Spinal cord (tissue), 10 donors: ENCODE results near the gene FLNB. TPM values are rescaled to one million over a fixed set of nuclear protein-coding genes. Genes with fewer than 3 reads are reported as not detected.

Source experiments
- DNase-seq, 6 donors: peaks; one replicate each; pipeline versions ENCODE4 v3.0.0 to v3.0.0-alpha.2; 2013 to 2015; ENCODE audit warnings: low spot score in 6 of 6, low read depth in 4 of 6
- H3K27ac ChIP-seq: one replicate; pipeline ENCODE4 v1.5.1; 2013; ENCODE audit warnings: low read depth, low read length, control low read depth
- H3K27me3 ChIP-seq: one replicate; pipeline ENCODE4 v1.6.1; 2013; ENCODE audit warnings: low read length; ENCODE audit not compliant: control insufficient read depth, insufficient read depth
- H3K36me3 ChIP-seq: one replicate; pipeline ENCODE4 v1.6.1; 2013; ENCODE audit warnings: low read length; ENCODE audit not compliant: control insufficient read depth, insufficient read depth
- H3K4me1 ChIP-seq: one replicate; pipeline ENCODE4 v1.6.1; 2013; ENCODE audit warnings: low read length; ENCODE audit not compliant: control insufficient read depth, insufficient read depth
- H3K4me3 ChIP-seq: one replicate; pipeline ENCODE4 v1.5.1; 2013; ENCODE audit warnings: low read depth, low read length, control low read depth
- H3K9me3 ChIP-seq: one replicate; pipeline ENCODE4 v1.6.1; 2013; ENCODE audit warnings: low read length; ENCODE audit not compliant: control insufficient read depth, insufficient read depth
- WGBS: methylation state at CpG from one replicate; pipeline ENCODE4 v1.1.5; 2013; ENCODE audit warnings: missing lambda C conversion rate; ENCODE audit not compliant: insufficient coverage; 5-methylcytosine and 5-hydroxymethylcytosine counted together
- polyA plus RNA-seq, 2 donors: library from polyadenylated mRNA; unstranded; fragments of 120-200 nt; gene quantifications; one replicate each; pipeline ENCODE4 v1.2.1, GENCODE V29; 2013; ENCODE audit not compliant: insufficient read length in 2 of 2
- total RNA-seq, 2 donors: library from RNA; depleted of rRNA in 1 of 2; stranded (reverse); fragments of 120-200 nt in 1 of 2; fragments of >200 nt in 1 of 2; gene quantifications; one replicate each; pipeline versions ENCODE4 v1.2.3 to v1.2.4, GENCODE V29; 2013 to 2014
- donor health status: healthy.

FLNB gene
- total and polyA plus RNA-seq, 4 donors: 46.1 to 251 (median 74.7) TPM

- peak overlapping the region; percentile 47 for H3K27ac ChIP-seq
Observed at GRCh38 chr3:58009026-58009748, 965 bp downstream of the FLNB start.

GRCh38 chr3:58009749-58010535 lies 1.7 kb downstream of the FLNB start:
- no peak for DNase-seq
- H3K27ac ChIP-seq: peak overlapping the region; percentile 47
- no peaks in the 10 kb centered on the region for H3K27me3 ChIP-seq
- peak overlapping the region; percentile 98 for H3K4me3 ChIP-seq
- H3K9me3 ChIP-seq: no peaks in the 10 kb centered on the region
- peaks cover 46% of the 10 kb centered on the region for H3K4me1 ChIP-seq
- H3K36me3 ChIP-seq: no peaks in the 10 kb centered on the region
- WGBS: 75% methylated on average over 5 of the region's 6 CpGs

More at GRCh38 chr3:58009026-58009748, 965 bp downstream of the FLNB start:
- H3K4me1 ChIP-seq: peaks cover 41% of the 10 kb centered on the region
- H3K9me3 ChIP-seq: no peaks in the 10 kb centered on the region
- H3K36me3 ChIP-seq: no peaks in the 10 kb centered on the region
- peak overlapping the region; percentile 98 for H3K4me3 ChIP-seq
- DNase-seq: peak in 1 of 6 donors; percentile 31
- H3K27me3 ChIP-seq: no peaks in the 10 kb centered on the region
- 16% methylated on average over 30 of the region's 33 CpGs for WGBS

GRCh38 chr3:58010562-58010961 lies 2.3 kb downstream of the FLNB start:
- no peak overlapping the region for H3K27ac ChIP-seq

GRCh38 chr3:58011580-58011979 lies 3.4 kb downstream of the FLNB start:
- Histone ChIP-seq H3K36me3 (no peaks in the 10 kb centered on the region), H3K4me1 (peaks cover 46% of the 10 kb centered on the region), H3K27ac (no peak overlapping the region), H3K9me3 (no peaks in the 10 kb centered on the region), H3K4me3 (no peak overlapping the region), H3K27me3 (no peaks in the 10 kb centered on the region)
- 100% methylated on average over 1 of the region's 3 CpGs for WGBS
- no peak for DNase-seq

More at GRCh38 chr3:58010562-58010961, 2.3 kb downstream of the FLNB start:
- H3K4me1 ChIP-seq: peaks cover 46% of the 10 kb centered on the region
- H3K4me3 ChIP-seq: peak overlapping the region; percentile 10
- no peak for DNase-seq
- H3K27me3 ChIP-seq: no peaks in the 10 kb centered on the region
- H3K36me3 ChIP-seq: no peaks in the 10 kb centered on the region
- no peaks in the 10 kb centered on the region for H3K9me3 ChIP-seq
- WGBS: 88% methylated on average over 5 of the region's 5 CpGs

GRCh38 chr3:58012302-58012701 lies 4.1 kb downstream of the FLNB start:
- Histone ChIP-seq H3K27me3 (no peaks in the 10 kb centered on the region), H3K27ac (no peak overlapping the region), H3K36me3 (no peaks in the 10 kb centered on the region), H3K4me3 (no peak overlapping the region), H3K4me1 (peaks cover 48% of the 10 kb centered on the region), H3K9me3 (no peaks in the 10 kb centered on the region)
- DNase-seq: no peak
- 88% methylated on average over 1 of the region's 1 CpG for WGBS

- WGBS: 95% methylated on average over 3 of the region's 3 CpGs
- no peaks in the 10 kb centered on the region for H3K27me3 ChIP-seq
- DNase-seq: no peak
- no peak overlapping the region for H3K4me3 ChIP-seq
- H3K27ac ChIP-seq: no peak overlapping the region
- H3K4me1 ChIP-seq: peaks cover 47% of the 10 kb centered on the region
- H3K9me3 ChIP-seq: no peaks in the 10 kb centered on the region
- H3K36me3 ChIP-seq: no peaks in the 10 kb centered on the region
Observed at GRCh38 chr3:58013099-58013498, 4.9 kb downstream of the FLNB start.

GRCh38 chr3:58013973-58014649 lies 5.9 kb downstream of the FLNB start:
- DNase-seq: peak in 5 of 6 donors; percentile 45 to 88 (median 61)
- Histone ChIP-seq H3K9me3 (no peaks in the 10 kb centered on the region), H3K36me3 (no peaks in the 10 kb centered on the region), H3K4me3 (no peak overlapping the region), H3K4me1 (peaks cover 38% of the 10 kb centered on the region), H3K27me3 (no peaks in the 10 kb centered on the region), H3K27ac (peak overlapping the region; percentile 36)
- WGBS: 31% methylated on average over 10 of the region's 10 CpGs

GRCh38 chr3:58015520-58015915 lies 7.3 kb downstream of the FLNB start:
- Histone ChIP-seq H3K36me3 (no peaks in the 10 kb centered on the region), H3K9me3 (no peaks in the 10 kb centered on the region), H3K4me1 (peaks cover 38% of the 10 kb centered on the region), H3K27ac (no peak overlapping the region), H3K4me3 (no peak overlapping the region), H3K27me3 (no peaks in the 10 kb centered on the region)
- WGBS: 95% methylated on average over 3 of the region's 3 CpGs
- no peak for DNase-seq

GRCh38 chr3:58016710-58017109 lies 8.5 kb downstream of the FLNB start:
- no peak overlapping the region for H3K4me3 ChIP-seq
- H3K4me1 ChIP-seq: peaks cover 37% of the 10 kb centered on the region
- no peaks in the 10 kb centered on the region for H3K9me3 ChIP-seq
- H3K27me3 ChIP-seq: no peaks in the 10 kb centered on the region
- H3K36me3 ChIP-seq: no peaks in the 10 kb centered on the region
- peak in 1 of 6 donors; percentile 29 for DNase-seq
- H3K27ac ChIP-seq: no peak overlapping the region
- WGBS: no CpG with 5 or more reads among the region's 1 CpG
